CMK (cell line): ENCODE results near the gene CYB5RL.
"Not testable (repeated sequence)": the region's sequence is repeated elsewhere in the genome, so short reads cannot be mapped to it uniquely, and the experiment has no call there.

Source experiments
- DNase-seq: peaks from one replicate; pipeline ENCODE4 v3.0.0-alpha.2; 2010; ENCODE audit warnings: low read depth

Gene CYB5RL

GRCh38 chr1:54225986-54226559, 26.2 kb upstream of the CYB5RL start:
- no peak for DNase-seq

DNA sequence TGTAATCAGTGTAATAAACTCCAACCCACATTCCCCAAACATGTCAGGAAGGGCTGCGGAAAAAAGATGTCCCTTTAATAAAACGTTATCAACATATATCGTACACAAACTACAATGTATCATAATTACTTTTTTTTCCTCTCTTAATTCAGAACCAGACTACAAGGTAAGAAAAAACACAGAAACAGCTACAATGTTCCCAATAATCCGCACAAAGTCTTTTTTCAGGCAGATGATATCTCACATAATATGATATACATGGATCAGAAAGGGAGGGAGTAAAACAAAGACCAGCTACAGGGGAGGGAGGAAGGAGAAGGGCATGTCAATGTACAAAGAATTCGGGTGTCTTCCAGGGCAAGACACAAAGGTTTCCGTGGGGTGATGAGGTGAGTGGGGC, 25.5 kb upstream of the CYB5RL start:
- no peak for DNase-seq

DNA sequence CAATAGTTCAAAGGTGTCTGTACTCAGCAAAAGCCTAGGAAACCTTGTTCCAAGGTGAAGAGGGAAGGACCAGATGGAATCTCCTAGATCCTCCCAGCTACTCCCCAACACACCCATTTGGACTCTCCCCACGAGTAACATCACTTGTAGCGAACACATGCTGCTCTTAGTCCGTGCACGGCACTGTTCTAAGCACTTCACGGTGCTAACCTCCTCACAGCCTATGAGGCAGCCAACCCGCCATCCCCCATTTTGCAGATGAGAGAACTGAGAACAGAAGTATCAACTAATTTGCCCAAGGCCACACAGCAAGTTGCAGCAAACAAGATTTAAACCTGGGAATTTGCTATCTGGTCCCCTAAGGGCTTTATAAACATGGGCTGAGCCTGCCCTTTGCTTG, 24.4 kb upstream of the CYB5RL start:
- no peak for DNase-seq

- no peak for DNase-seq
Measured at GRCh38 chr1:54223441-54224202, 23.8 kb upstream of the CYB5RL start.

GRCh38 chr1:54222711-54223110, 22.9 kb upstream of the CYB5RL start:
- no peak for DNase-seq

- no peak for DNase-seq
Measured at GRCh38 chr1:54221867-54222484, 22.1 kb upstream of the CYB5RL start.

DNA sequence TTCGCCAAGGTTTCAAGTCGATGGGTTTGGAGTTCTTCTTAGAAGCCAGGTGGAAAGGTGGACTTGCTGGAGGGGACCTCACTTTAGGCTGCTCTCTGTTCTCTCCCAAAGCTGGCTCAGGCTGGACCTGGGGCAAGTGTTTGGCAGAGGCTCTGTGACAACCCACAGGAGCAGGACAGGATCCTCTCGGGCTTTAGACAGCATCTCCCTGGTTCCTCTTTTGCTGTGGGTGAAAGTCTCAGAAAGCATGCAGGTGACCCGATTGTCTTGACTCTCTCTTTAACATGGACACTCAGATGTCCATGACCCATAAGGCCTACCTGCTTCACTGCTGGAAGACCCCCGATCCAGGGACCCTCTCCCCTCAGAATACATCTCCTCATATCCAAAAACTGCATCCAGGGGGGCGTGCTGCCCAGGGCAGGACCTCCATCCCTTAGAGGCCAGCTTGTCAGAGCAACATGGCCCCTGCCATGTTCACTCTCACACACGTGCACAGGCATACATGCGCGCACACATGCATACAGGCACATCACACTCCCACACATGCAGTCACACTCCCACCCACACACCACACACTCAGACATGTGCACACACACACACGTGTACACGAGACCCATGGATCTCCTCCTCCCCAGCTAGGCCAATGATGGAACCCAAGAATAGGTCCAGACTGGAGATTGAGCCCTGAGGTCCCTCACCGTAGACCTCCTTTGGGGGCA, 21.4 kb upstream of the CYB5RL start:
- DNase-seq, result no peak

DNA sequence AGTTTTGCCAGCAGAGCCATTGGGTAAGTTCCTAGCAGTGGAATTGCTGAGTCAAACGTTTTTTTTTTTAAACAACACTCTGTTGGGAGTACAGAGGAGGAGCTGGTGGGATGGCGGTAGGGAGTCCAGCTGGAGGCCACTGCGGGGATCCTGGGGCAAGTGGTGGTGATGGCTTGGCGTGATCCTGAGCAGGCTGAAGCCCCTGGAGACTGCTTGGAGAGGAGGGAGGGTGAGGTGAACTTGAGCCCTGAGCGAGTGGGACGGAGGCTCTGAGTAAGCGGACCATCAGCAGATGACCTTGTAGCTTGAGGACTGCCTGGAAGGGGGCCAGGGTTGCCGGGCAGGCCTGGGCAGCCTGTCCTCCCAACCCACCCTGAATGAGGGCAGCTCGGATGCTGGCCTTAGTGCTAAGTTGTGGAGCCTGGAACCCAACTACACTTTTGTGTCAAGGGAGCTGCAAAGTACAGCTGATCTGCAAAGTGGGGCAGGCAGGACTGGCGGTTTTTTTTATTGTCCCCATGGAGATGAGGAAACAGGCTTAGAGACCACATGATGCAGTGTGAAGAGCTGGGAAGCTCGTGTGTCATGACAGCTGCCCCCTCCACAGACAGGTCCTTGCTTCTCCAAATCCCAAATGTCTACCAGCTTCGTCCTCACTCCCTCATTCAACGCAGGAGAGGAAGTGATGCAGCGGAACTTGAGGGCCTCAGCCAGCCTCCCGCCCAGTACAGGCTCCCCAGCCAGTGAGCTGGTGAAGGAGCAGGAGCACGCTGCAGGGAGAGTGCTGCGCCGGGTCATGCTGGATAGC, 20.4 kb upstream of the CYB5RL start:
- DNase-seq, result no peak

DNA sequence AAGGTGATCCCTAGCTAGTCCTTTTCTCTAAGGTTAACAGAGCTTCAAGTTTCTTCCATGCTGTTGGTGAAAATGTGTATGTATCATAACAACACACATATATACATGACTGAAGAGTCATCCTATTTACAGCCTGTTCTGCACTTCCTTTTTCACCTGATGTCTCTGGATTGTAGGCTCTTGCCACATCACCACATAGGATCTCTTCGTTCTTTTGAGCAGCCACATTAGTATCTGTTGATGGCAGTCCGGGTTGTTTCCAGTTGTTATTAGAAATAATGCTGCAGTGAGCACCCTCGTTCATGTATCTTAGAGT, 19.8 kb upstream of the CYB5RL start:
- DNase-seq, result no peak

DNA sequence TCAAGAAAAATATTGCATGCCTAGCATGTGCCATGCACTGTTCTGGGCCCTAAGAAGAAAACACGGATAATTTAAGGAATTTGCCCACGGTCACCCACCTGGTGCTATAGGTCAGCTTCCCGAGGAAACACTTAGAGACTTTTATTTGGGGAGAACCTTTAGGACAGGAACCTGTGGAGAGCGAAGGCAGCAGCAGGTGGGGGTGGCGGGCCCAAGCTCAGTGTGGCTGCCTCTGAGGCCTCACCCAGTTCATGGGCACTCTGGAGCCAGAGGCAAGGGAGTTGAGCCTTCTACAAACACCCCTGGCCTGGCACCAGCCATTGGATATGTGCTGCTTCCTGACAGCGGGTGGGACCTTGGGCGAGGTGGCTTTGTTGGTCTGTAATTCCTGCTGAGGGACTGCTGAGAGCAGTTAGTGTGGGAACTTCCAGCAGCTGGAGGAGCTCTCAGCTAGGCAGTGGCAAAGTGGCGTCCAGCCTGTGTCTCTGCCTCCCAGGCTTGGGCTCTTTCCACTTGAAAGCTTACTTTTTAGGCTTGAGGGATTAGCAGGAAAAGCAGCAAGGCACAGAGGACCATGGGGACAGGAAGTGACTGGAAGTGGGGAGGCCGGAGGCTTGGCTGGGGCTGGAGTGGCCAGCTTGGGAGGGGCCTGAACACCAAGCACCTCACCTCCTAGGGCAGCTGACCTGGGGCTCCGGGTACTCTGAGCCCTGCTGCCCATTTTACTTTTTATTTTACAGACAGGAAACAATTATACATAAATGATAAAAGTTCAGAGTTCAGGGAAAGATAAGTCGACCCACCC, 19.3 kb upstream of the CYB5RL start:
- DNase-seq, result no peak

DNA sequence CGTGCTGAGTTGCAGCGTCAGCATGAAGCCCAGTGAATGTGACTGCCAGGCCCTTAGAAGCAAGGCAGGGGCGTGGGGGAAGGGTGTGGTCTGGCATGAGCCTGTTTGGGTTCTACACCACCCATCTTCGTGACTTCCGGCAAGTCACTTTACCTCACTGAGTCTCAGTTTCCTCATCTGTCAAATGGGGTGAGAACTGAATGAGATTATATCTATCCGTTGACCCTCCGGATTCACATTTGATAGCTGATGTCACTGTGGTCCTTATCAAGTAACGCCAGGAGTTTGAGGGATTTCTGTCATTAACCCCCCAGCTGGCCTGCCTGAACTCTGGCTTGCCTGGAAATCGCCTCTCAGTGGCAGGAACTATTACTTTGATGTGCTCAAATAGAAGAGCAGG, 15.7 kb upstream of the CYB5RL start:
- no peak for DNase-seq

DNA sequence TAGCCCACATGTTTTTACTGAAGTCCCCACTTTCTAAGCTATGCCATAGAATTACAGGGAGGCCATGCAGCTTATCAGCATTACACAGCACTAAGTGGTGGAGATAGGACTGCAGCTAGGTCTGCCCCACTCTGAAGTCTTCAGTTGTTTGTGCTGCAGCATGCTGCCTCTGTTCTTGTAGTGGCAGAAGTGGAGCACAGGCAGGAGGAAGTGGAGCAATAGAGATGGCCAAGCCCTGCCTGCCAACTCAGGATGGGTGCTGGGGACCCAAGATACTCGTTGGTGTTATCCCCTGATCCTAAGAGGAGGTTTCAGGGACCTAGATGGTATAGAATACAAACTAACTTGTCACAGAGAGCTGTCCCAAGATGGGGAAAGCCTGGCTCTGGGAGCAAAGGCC, 13.0 kb upstream of the CYB5RL start:
- DNase-seq, result peak; percentile 46

DNA sequence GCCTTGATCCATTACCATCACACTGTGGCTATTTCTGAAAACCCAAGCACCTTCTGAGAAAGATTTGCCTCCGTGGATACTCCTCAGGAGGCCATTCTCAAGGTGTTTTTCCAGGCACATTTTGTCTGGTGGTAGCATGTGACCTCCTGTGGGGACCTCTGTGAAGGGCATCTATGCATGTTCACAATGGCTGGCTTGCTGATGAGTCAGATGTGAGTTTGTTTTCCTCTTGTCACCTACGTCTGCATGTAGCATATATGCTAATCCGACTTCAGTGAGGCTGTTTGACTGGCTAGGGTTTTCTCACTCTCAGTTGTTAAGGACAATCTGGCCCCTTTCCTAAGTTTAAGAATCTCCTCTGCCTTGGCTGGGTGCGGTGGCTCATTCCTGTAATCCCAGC, 8.1 kb upstream of the CYB5RL start:
- not testable (repeated sequence) for DNase-seq

DNA sequence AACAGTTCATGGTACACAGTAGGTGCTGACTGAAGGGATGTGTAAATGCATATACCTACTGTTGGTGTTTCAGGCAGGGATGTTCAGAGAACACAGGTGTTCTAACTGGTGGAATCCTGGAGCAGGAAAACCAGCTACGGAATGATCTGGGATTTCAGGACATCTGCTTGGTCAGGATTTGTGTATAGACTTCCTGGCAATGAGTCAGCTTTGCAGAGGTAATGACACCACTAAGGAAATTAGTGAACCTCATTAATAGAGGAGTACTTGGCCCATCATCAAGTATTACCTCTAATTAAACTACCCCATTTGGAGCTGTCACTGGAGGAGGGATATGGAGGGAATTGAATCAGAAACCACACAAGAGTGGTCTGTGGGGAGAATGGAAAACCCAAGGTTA, 7.5 kb upstream of the CYB5RL start:
- DNase-seq, result no peak

- no peak for DNase-seq
Measured at GRCh38 chr1:54204199-54204598, 4.4 kb upstream of the CYB5RL start.

GRCh38 chr1:54200519-54200997, 728 bp upstream of the CYB5RL start:
- DNase-seq, result no peak

DNA sequence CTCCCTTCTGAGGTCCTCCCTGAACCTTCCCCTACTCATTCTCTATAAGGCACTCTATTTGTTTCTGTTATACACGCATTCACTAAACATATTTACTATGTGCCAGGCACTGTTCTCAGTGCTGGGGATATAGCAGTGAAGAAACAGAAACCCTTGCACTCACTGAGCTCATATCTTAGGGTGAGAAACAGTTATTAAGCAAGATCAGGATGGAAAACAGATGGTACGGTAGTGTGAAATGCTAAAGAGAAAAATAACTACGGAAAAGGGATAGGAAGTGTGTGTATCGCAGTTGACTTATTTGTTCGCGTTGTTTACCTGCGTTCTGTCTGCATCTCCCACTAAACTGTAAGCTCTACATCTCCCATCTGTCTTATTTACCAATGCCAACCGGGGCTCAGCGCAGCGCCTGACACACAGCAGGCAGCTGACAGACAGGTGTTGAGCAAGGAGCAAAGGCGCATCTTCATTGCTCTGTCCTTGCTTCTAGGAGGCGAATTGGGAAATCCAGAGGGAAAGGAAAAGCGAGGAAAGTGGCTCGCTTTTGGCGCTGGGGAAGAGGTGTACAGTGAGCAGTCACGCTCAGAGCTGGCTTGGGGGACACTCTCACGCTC, 572 bp downstream of the CYB5RL start:
- no peak for DNase-seq

DNA sequence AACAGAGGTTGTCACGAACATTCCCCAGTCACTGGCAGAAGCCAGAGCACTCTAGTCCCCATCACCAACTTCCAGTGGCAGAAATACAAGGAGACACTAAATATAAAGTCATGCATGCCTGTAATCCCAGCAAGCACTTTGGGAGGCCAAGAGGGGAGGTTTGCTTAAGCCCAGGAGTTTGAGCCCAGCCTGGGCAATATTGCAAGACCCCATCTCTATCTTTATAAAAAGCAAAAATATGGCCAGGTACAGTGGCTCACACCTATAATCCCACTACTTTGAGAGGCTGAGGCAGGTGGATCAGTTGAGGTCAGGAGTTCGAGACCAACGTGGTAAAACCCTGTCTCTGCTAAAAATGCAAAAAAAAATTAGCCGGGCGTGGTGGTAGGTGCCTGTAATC, 6.4 kb downstream of the CYB5RL start:
- no peak for DNase-seq

DNA sequence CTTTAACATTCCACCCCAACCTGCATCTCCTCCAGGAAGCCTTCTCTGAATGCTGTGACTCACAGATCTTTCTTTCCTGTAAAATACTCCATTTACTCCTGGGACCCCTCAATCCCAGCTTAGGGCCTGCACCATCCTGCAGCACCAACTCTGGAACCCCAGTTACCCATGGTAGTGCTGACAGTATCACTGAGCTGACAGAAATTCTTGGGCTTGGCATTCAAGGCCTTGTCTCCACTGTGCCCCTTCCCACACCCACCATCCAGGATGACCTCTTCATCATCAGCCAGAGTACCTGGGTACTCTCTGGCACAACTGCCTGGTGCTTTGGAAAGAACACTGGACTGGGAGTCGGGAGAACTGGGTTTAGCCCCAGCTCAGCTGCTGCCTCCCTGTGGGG, 8.3 kb downstream of the CYB5RL start:
- DNase-seq, result no peak

DNA sequence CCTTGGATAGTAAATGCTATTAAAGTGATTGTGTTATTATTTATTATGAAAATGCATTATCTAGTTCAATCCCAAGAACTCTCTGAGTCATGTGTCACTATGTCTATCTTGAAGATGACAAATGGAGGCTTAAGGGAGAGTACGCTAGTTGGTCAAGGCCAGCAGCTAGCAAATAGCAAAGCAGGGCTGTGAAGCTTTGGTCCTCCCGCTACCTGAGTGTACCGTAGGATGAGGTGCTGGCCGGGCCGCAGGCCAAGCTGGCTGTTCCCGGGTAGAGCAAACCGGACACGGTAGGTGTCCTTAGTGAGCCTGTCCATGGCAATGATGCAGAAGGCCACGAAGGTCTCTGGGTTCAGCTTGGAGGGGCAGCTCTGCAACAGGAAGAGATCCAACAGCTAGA, 9.3 kb downstream of the CYB5RL start:
- DNase-seq, result no peak

- DNase-seq, result no peak
Measured at GRCh38 chr1:54188291-54188690, 11.5 kb downstream of the CYB5RL start.
